Pulmonary artery endothelial cell (primary cell): ENCODE data around the gene RIPK3. TPM values are rescaled to one million over a fixed set of nuclear protein-coding genes. Genes with fewer than 3 reads are reported as not detected.
"Not testable (repeated sequence)": the region's sequence is repeated elsewhere in the genome, so short reads cannot be mapped to it uniquely, and the experiment has no call there.

Experiments used
- DNase-seq: peaks from one replicate; pipeline ENCODE4 v3.0.0-alpha.2; 2011; ENCODE audit warnings: low read depth, low spot score
- total RNA-seq: library from RNA; depleted of rRNA; stranded (reverse); fragments of >200 nt; gene quantifications from 2 replicates; pipeline ENCODE4 v1.2.3, GENCODE V29; 2014

RIPK3 gene
- total RNA-seq, 1 donor from 2014 or later, result 3.9 TPM

DNA sequence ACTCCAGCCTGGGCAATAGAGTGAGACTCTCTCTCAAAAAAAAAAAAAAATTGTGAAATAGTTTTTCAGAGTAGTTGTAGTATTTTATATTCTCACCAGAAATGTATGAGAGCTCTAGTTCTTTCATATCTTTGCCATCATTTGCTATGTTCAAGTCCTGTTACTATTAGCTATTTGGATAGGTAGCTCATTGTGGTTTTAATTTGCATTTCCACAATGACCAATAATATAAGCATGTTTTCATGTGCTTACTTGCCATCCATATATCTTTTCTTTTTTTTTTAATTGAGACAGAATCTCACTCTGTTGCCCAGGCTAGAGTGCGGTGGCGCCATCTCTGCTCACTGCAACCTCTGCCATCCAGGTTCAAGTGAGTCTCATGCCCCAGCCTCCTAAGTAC is 8.4 kb upstream of the RIPK3 start:
- no peak for DNase-seq

DNA sequence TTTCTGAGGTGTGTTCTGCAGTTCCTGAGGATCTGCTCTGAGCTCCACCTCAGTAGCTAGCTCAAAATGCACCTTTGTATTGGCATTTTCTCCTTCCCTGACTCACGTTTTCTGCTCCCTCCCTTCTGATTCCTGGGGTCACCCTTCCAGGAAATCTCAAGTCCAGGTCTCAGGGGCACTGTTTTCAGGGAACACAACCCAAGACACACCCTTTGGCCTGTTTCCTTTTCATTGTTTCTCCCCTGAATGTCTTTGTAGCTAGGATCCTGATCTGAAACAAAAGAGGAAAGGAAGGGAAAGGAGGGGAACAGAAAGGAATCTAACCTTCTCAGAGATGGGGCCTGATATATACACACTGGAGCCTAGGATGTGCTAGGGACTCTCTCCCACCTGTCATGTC is 7.3 kb upstream of the RIPK3 start:
- DNase-seq, result no peak

GRCh38 chr14:24343795-24344660 is 4.2 kb upstream of the RIPK3 start:
- DNase-seq, result no peak

DNA sequence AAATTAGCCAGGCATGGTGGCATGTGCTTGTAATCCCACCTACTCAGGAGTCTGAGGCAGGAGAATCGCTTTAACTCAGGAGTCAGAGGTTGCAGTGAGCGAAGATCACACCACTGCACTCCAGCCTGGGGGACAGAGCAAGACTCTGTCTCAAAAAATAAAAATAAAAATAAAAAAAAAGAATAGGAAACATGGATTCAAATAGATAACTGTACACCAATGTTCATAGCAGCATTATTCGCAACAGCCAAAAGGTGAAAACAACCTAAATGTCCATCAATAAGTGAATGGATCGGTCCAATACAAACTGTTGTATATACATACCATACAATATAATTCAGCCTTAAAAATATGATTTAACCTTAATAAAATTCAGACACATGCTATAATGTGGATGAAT is 3.1 kb upstream of the RIPK3 start:
- DNase-seq, result no peak

GRCh38 chr14:24340606-24341005 is 815 bp upstream of the RIPK3 start:
- no peak for DNase-seq

DNA sequence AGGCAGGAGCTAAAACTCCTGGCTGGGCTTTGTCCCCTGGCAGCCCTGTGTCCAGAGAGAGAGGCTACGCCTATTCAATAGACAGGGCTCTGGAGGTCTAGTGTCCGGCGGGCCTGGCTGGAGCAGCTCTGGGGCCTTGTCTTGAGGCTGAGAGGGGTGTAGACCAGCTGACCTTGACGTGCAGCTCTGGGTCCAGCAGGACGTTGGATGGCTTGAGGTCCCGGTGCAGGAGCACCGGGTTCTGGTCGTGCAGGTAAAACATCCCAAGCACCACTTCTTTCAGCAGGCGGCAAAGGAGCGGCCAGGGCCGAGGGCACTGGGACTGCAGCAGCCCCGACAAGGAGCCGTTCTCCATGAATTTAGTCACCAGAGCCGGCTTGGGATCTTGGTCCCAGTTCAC is 948 bp downstream of the RIPK3 start:
- no peak for DNase-seq

GRCh38 chr14:24337824-24338175 is 2.0 kb downstream of the RIPK3 start:
- no peak for DNase-seq

GRCh38 chr14:24337144-24337823 is 2.5 kb downstream of the RIPK3 start:
- DNase-seq, result no peak

DNA sequence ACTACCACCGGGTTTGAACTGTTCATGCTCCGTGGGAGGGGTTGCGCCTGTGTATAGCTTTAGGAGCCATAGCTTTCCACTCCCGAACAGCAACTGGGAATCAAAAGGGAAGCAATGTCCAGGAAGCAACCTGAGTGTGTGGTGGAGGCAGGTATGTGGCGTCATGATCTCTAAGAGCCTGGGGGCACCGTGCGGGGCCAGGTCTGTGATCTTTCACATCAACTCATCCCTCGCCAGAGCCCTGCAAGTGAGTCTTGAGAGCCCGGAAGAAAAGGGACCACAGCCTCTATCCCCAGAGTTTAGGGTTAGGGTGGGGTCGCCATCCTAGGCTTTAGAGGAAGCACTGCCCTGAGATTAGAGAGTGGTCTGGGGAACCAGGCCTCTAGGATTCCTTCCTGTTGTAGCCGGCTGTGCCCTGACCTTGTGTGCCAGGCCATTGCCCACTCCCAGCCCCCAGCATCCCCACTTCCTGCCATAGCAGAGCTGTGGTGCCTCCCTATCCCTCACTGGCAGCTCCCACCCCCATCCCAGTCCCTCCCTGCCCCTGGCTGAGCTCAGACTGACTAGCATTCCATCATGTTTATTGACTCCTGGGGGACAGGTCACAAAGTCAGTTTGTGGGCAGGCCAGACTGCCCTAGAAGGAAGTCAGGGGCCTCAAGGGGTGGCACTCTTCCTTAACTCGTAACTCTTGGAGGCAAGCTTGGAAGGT is 4.2 kb downstream of the RIPK3 start:
- DNase-seq, result no peak

GRCh38 chr14:24334431-24335291 is 5.1 kb downstream of the RIPK3 start, which contains the start of gene ADCY4:
Gene ADCY4 (minus strand): TSS chr14:24335071. CDS start chr14:24334652, 419 bp downstream.
- DNase-seq, result no peak

DNA sequence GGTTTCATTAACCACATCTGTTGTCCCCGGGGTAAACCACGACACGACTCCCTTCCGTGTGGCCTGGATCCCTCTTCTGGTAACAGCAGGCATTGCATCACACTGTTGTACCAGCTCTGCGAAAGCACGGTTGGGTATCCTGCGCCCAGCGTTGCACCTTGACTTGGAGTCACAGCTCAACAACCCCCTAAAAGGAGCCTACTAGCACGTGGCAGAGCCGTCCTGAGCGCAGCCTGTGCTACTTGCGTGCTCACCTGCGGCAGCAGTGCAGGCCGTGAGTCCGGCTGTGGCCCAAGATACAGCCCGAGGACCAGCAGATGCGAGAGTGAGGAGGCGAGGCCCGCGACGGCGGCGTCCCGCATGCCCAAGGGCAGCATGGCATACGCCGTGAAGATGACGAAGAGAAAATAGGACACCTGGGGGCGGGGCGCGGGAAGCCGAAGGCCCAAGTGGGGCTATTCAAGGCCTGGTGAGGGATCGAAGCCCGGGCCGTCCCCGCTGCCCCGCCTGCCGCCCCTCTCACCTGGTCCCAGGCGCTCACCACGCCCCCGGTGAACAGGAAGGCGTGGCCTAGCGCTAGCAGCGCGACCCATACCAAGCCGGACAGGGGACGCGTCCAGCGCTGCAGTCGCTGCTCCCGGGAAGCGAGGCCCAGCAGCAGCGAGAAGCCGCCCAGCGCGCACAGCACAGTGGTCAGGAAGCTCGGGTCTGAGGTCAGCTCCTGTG is 7.4 kb downstream of the RIPK3 start:
- no peak for DNase-seq

- DNase-seq, result no peak
Observed at GRCh38 chr14:24331731-24332267, 8.0 kb downstream of the RIPK3 start.

GRCh38 chr14:24330973-24331674 is 8.7 kb downstream of the RIPK3 start:
- no peak for DNase-seq

- no peak for DNase-seq
Observed at GRCh38 chr14:24329736-24330135, 10.1 kb downstream of the RIPK3 start.

- DNase-seq, result no peak
Observed at GRCh38 chr14:24329073-24329663, 10.6 kb downstream of the RIPK3 start.

DNA sequence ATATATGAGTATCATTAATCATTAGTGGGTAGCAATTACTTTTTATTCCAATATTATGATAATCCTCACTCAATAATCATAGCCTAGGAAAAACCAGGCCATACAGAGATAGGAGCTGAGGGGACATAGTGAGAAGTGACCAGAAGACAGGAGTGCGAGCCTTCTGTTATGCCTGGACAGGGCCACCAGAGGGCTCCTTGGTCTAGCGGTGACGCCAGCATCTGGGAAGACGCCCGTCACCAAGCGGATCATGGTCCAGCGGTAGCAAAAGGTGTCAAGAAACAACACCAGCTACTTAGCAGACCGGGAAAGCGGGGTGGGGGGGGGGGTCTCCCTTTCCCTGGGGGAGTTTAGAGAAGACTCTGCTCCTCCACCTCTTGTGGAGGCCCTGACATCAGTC is 11.9 kb downstream of the RIPK3 start:
- DNase-seq, result not testable (repeated sequence)

- no peak for DNase-seq
Observed at GRCh38 chr14:24327303-24327702, 12.5 kb downstream of the RIPK3 start.

DNA sequence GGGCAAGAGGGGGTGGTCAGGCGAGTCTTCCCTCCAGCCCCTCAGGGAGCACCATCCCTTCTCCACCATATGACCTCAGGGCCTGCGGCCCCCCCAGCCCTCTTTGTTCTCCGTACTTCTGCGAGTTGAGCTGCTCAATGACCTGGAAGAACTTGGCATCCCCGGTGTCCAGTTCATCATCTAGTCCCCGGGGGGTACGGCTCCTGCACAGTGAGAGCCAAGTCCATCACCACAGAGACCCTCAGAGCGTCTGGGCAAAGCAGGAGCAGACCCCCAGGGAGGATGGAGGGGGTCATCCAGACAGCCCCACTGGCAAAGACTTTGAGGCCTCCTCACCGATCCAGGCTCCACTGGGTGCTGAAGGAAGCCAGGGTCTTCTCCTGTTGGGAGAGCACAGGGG is 13.8 kb downstream of the RIPK3 start:
- no peak for DNase-seq

DNA sequence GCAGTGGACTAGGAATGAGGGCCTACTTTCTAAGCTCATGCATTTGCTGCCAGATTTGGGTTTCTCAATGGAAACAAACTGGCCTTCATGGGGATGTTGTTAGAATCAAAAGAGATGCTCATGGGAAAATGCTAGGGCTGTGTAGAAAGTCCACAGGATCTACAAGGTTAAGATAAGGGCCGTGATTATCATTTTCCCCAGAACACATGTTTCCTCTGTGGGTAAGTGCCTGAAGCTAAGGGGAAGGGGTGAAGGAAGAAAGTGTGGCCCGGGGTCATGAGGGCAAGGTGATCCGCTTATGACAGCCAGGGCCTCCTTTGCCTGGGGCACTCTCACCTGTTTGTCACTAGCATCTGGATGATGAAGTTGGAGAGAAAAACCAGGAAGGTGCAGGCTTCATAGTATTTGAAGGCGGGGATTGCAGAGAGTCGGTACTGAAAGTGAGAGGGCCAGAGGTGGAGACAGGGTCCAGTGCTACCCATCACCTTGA is 14.7 kb downstream of the RIPK3 start:
- DNase-seq, result no peak
